K562 (cell line): ENCODE data around the gene PEAR1. TPM values are rescaled to one million over a fixed set of nuclear protein-coding genes. Genes with fewer than 3 reads are reported as not detected.

Source experiments
- ATAC-seq: fragments of 200-7000 bp; cut with Tn5 transposase; 3 replicates; pipeline ENCODE4 v1.9.1; 2020; ENCODE audit warnings: moderate library complexity
- BruUV-seq: library from RNA; stranded (reverse); fragments of 400-500 nt; replicated peaks from 2 replicates; lab custom pipeline; 2021; lab: Mats Ljungman, UMichigan
- CTCF ChIA-PET: fragments of 300-600 bp; formaldehyde crosslinking; extraction: SDS; loops from one replicate; lab custom pipeline; 2021; ENCODE audit warnings: low intra/inter-chr PET ratio; lab: Yijun Ruan, JAX
- POLR2A ChIA-PET: fragments of 300-600, 350-650 bp; sonication (Branson Sonifier 250); formaldehyde crosslinking; extraction: SDS; loops from one replicate; lab custom pipeline; 2021; ENCODE audit warnings: antibody characterized with exemption, inconsistent platforms; lab: Yijun Ruan, JAX
- DNase-seq, 4 experiments: peaks; one replicate each; pipeline versions ENCODE4 v3.0.0 to v3.0.0-alpha.2; 2011 to 2018; ENCODE audit warnings: low spot score in 3 of 4, mixed read lengths in 3 of 4; ENCODE audit errors: extremely low read depth in 1 of 4
- FAIRE-seq: peaks from 2 replicates; lab custom pipeline; 2011; peaks lifted over from hg19 to GRCh38; lab: Jason Lieb, UNC
- H2AFZ ChIP-seq: 2 replicates; pipeline ENCODE4 v1.6.0; 2011; ENCODE audit warnings: low read depth, low read length, control low read depth, inconsistent platforms
- H3K27ac ChIP-seq: fragments of 200-600 bp; 3 replicates; pipeline ENCODE4 v1.8.0; 2011; ENCODE audit warnings: low read depth, mild to moderate bottlenecking, control low read depth, inconsistent platforms, low read length, moderate library complexity, mixed read lengths; ENCODE audit errors: extremely low read depth
- H3K27me3 ChIP-seq, 2 experiments: fragments of 300-600 bp in 1 of 2; 2 replicates in 1 of 2; 3 replicates in 1 of 2; pipeline versions ENCODE4 v1.6.0 to v1.8.0; 2011; ENCODE audit warnings: inconsistent platforms in 2 of 2, low read length in 2 of 2, mild to moderate bottlenecking in 1 of 2, mixed read lengths in 1 of 2, moderate library complexity in 1 of 2; ENCODE audit not compliant: control insufficient read depth in 2 of 2, insufficient read depth in 2 of 2
- H3K36me3 ChIP-seq: fragments of 300-600 bp; 3 replicates; pipeline ENCODE4 v1.8.0; 2011; ENCODE audit warnings: mild to moderate bottlenecking, low read length, inconsistent platforms; ENCODE audit not compliant: control insufficient read depth, insufficient read depth
- H3K4me1 ChIP-seq, 2 experiments: fragments of 200-600 bp in 1 of 2; replicated peaks in 1 of 2; 2 replicates in 1 of 2; 3 replicates in 1 of 2; pipeline versions ENCODE4 v1.5.1 to v1.8.0; 2011; ENCODE audit warnings: inconsistent platforms in 2 of 2, low read length in 2 of 2, mild to moderate bottlenecking in 1 of 2, mixed read lengths in 1 of 2, moderate library complexity in 1 of 2; ENCODE audit not compliant: control insufficient read depth in 2 of 2, insufficient read depth in 2 of 2
- H3K4me2 ChIP-seq: 2 replicates; pipeline ENCODE4 v1.6.1; 2011; ENCODE audit warnings: low read length, control low read depth, inconsistent platforms, mixed read lengths; ENCODE audit not compliant: insufficient read depth
- H3K4me3 ChIP-seq: fragments of 200-600 bp; sonication (generic), shearing (Covaris generic); 2 replicates; pipeline ENCODE4 v1.5.1; 2016; ENCODE audit warnings: control low read depth, inconsistent platforms
- H3K79me2 ChIP-seq: fragments of 200-600 bp; 3 replicates; pipeline ENCODE4 v1.8.0; 2011; ENCODE audit warnings: low read length, inconsistent platforms; ENCODE audit not compliant: control insufficient read depth, insufficient read depth
- H3K9ac ChIP-seq, 2 experiments: 2 replicates each; pipeline versions ENCODE4 v1.6.0 to v1.6.1; 2011; ENCODE audit warnings: low read depth in 2 of 2, low read length in 2 of 2, control low read depth in 1 of 2, inconsistent platforms in 1 of 2, mild to moderate bottlenecking in 1 of 2, mixed read lengths in 1 of 2; ENCODE audit not compliant: insufficient read depth in 1 of 2
- H3K9me1 ChIP-seq: one replicate; pipeline ENCODE4 v1.6.0; 2011; ENCODE audit warnings: inconsistent platforms, mild to moderate bottlenecking, low read length, moderate library complexity; ENCODE audit not compliant: control insufficient read depth, insufficient read depth
- H3K9me3 ChIP-seq: replicated peaks from 2 replicates; pipeline ENCODE4 v1.5.1; 2011; ENCODE audit warnings: low read depth, low read length, inconsistent platforms; ENCODE audit not compliant: control insufficient read depth, insufficient read depth
- H4K20me1 ChIP-seq: replicated peaks from 2 replicates; pipeline ENCODE4 v1.6.1; 2011; ENCODE audit warnings: low read length, inconsistent platforms, mixed read lengths; ENCODE audit not compliant: control insufficient read depth, insufficient read depth
- ARID2 ChIP-seq: fragments of 450-650 bp; IDR thresholded peaks from 2 replicates; pipeline ENCODE4 v1.6.1; 2017; ENCODE audit warnings: antibody characterized with exemption, mild to moderate bottlenecking
- CBX1 ChIP-seq: sonication (generic); IDR thresholded peaks from 2 replicates; pipeline ENCODE4 v1.6.1; 2016; ENCODE audit warnings: antibody characterized with exemption, low read depth, mild to moderate bottlenecking
- CEBPB ChIP-seq: fragments of 450-650 bp; IDR thresholded peaks from 2 replicates; pipeline ENCODE4 v1.6.1; 2016; ENCODE audit warnings: missing genetic modification characterization, missing compliant biosample characterization
- ERF ChIP-seq: fragments of 450-650 bp; formaldehyde crosslinking; IDR thresholded peaks from 2 replicates; pipeline ENCODE4 v1.4.0; 2020; ENCODE audit warnings: mild to moderate bottlenecking, mixed read lengths
- FOXM1 ChIP-seq, 2 experiments: fragments of 450-650 bp in 1 of 2; sonication (generic) in 1 of 2; formaldehyde crosslinking in 1 of 2; IDR thresholded peaks; 2 replicates each; pipeline versions ENCODE4 v1.6.1 to v1.9.0; 2017 to 2022; ENCODE audit warnings: low read depth in 2 of 2, mild to moderate bottlenecking in 2 of 2, missing genetic modification reagents in 1 of 2, moderate library complexity in 1 of 2
- GATAD2A ChIP-seq: fragments of 450-650 bp; IDR thresholded peaks from 2 replicates; pipeline ENCODE4 v1.6.1; 2017
- HBP1 ChIP-seq: fragments of 450-650 bp; formaldehyde crosslinking; IDR thresholded peaks from 2 replicates; pipeline ENCODE4 v1.4.0; 2022; ENCODE audit warnings: missing genetic modification characterization
- TEAD4 ChIP-seq, 2 experiments: sonication (generic) in 1 of 2; formaldehyde crosslinking in 1 of 2; IDR thresholded peaks; 2 replicates each; pipeline versions ENCODE4 v1.6.1 to v1.8.0; 2012 to 2022; ENCODE audit warnings: borderline replicate concordance in 1 of 2, inconsistent platforms in 1 of 2, low read length in 1 of 2, mild to moderate bottlenecking in 1 of 2, missing genetic modification reagents in 1 of 2
- TSC22D4 ChIP-seq: fragments of 450-650 bp; IDR thresholded peaks from 2 replicates; pipeline ENCODE4 v1.6.1; 2016; ENCODE audit warnings: missing genetic modification characterization, missing biosample characterization, control low read depth
- WGBS: fragments of 100-300 bp; shearing (Covaris generic); methylation state at CpG from one replicate; pipeline ENCODE4 v1.1.6; 2016; ENCODE audit warnings: low coverage, mixed read lengths; ENCODE audit not compliant: insufficient coverage; ENCODE audit errors: missing lambda C conversion rate; 5-methylcytosine and 5-hydroxymethylcytosine counted together
- in situ Hi-C: fragments of 300-500 bp; cut with MboI; formaldehyde crosslinking; loops from 4 replicates; pipeline ENCODE4 v1.15.0; 2018; ENCODE audit warnings: inconsistent platforms, mixed read lengths
- intact Hi-C: fragments of 100-400 bp; cut with micrococcal nuclease; formaldehyde crosslinking; loops from 2 replicates; pipeline ENCODE4 v1.14.2; 2022
- polyA plus RNA-seq, 8 experiments: library from polyadenylated mRNA; depleted of rRNA in 4 of 8; stranded (reverse) in 5 of 8; unstranded in 3 of 8; fragments of >200 nt; fragmentation: Nextera tagmentation in 2 of 8; fragmentation: Illumina TruSeq in 1 of 8; extraction: Ambion mirVana in 2 of 8; extraction: Trizol in 1 of 8; gene quantifications; 2 replicates each; pipeline versions ENCODE4 v1.2.1 to v1.2.3, GENCODE V29; 2011 to 2014; ENCODE audit warnings: inconsistent platforms in 1 of 8, missing spikeins in 1 of 8
- total RNA-seq, 7 experiments: library from RNA; depleted of rRNA in 6 of 7; stranded (reverse); fragments of >200 nt in 6 of 7; fragmentation: Illumina TruSeq in 2 of 7; extraction: Trizol in 2 of 7; gene quantifications; 2 replicates each; pipeline versions ENCODE4 v1.2.1 to v1.2.3, GENCODE V29; 2011 to 2021; ENCODE audit warnings: low replicate concordance in 1 of 7

Gene PEAR1
- total and polyA plus RNA-seq, 9 of the 15 experiments (the other 6 are each of a cell fraction or from before 2014, with no cell fraction given), result 0.87 to 13.9 (median 6.1) TPM

DNA sequence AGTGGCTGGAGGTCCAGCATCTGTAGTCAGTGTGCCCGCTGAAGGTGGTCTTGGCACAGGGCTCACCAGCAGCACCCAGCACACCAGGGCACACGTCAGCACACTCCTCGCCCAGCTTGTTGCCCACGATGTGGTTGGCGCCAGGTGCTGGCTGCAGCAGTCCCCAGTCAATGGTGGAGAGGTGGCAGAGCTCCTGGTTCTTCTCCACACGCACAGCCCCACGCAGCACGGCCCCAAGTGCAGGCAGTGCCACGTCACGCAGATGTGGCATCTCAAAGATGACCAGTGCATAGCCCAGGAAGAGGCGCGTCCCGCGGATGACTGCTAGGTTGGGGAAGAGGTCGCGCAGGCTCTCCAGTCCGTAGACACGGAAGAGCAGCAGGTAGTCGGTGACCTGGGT, 39.8 kb upstream of the PEAR1 start:
- no peak for DNase-seq
- H3K9ac ChIP-seq, result no peak overlapping the region
- no peak overlapping the region for H2AFZ ChIP-seq
- no peaks in the 10 kb centered on the region for H3K9me3 ChIP-seq
- TF ChIP-seq CBX1 (no peak), ARID2 (no peak), ERF (CRISPR knock-in tag) (no peak), HBP1 (CRISPR knock-in tag) (no peak), TSC22D4 (tag) (no peak), TEAD4 (IDR thresholded peaks at IDR 0.05; ENCODE audit: low read length) (no peak), TEAD4 (CRISPR knock-in tag; IDR thresholded peaks at IDR 0.05; ENCODE audit: borderline replicate concordance) (peak; percentile 69; the same call in 1 of the 2 replicates), FOXM1 (IDR thresholded peaks at IDR 0.05; ENCODE audit: low read depth) (no peak), FOXM1 (CRISPR knock-in tag; IDR thresholded peaks at IDR 0.05; ENCODE audit: low read depth) (no peak), CEBPB (tag) (0 out of 2 replicates have a peak, but pooled peaks have one; percentile 4), GATAD2A (no peak)
- in situ Hi-C loops (no loop called here), intact Hi-C loops (no loop called here)
- WGBS, result 65% methylated on average over 15 of the region's 19 CpGs
- no peaks in the 10 kb centered on the region for H3K9me1 ChIP-seq
- no TSS peak for BruUV-seq
- no peak overlapping the region for H3K27ac ChIP-seq
- H3K36me3 ChIP-seq, result no peaks in the 10 kb centered on the region
- no peak overlapping the region for H3K4me3 ChIP-seq
- ATAC-seq, result no peak
- H4K20me1 ChIP-seq, result no peaks in the 10 kb centered on the region
- FAIRE-seq, result no peak
- ChIA-PET CTCF (no interaction called here), POLR2A (interaction anchor here (1.1 to 1.4 kb wide), 2 partner anchors 15 to 36 kb away, joined by 3 read pairs; no protein-coding TSS in a partner anchor)
- no peaks in the 10 kb centered on the region for H3K27me3 ChIP-seq
- H3K4me2 ChIP-seq, result no peak overlapping the region
- peaks cover 31 to 47% of the 10 kb centered on the region in 2 experiments for H3K4me1 ChIP-seq
- H3K79me2 ChIP-seq, result no peaks in the 10 kb centered on the region
